Measurements from ENCODE around the gene TMBIM4.
A peak's percentile ranks its signal among the peaks of the same experiment; 100 is the strongest.
"Not testable (repeated sequence)": the region's sequence is repeated elsewhere in the genome, so short reads cannot be mapped to it uniquely, and the experiment has no call there.

The TMBIM4 gene, protein sequence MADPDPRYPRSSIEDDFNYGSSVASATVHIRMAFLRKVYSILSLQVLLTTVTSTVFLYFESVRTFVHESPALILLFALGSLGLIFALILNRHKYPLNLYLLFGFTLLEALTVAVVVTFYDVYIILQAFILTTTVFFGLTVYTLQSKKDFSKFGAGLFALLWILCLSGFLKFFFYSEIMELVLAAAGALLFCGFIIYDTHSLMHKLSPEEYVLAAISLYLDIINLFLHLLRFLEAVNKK

DNA sequence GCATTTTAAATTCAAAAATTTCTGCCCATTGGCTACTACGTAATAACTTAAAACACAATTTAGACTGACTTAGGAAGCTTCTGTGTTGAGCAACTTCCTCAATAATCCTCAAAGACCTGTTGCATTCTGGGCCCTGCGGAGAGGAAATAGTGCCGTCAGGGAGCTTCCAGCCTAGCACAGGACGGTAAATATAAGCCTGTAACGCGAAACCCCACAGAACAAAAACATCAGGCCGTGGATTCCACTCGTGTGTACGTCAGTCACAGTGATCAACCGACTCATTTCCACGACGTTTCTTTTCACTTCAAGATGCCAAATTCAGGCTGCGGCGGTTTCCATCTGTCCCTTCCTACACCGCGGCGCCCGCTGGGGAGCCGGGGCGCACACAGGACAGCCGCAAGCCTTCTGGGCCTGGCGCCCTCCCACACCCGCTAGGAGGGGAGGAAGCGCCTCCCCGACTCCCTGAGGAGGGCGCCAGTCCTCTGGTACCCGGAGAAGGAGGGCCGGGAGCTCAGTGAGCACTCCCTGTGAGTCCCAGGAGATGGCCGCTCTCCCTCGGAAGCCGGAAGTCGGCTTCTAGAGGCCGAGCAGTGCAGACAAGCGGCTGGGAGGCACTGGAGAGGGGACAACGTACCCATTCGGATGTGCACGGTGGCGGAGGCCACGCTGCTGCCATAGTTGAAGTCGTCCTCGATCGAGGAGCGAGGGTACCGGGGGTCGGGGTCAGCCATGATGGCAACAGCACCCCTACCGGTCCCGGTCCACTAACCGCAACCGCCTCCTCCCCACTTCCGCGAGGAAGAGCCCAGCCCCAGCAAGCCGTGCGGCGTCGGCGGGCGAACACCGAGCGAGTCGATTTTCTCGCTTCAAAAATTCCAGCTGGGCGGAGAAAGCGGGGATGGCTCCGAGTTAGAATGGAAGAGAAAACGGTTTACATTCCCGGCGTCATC is at the start of gene TMBIM4:
Gene TMBIM4 (minus strand): TSS at position 776 of the 950 bp plus-strand sequence. CDS start 45 bp downstream, at position 731.
- DNase-seq, result peak; percentile 85

DNA sequence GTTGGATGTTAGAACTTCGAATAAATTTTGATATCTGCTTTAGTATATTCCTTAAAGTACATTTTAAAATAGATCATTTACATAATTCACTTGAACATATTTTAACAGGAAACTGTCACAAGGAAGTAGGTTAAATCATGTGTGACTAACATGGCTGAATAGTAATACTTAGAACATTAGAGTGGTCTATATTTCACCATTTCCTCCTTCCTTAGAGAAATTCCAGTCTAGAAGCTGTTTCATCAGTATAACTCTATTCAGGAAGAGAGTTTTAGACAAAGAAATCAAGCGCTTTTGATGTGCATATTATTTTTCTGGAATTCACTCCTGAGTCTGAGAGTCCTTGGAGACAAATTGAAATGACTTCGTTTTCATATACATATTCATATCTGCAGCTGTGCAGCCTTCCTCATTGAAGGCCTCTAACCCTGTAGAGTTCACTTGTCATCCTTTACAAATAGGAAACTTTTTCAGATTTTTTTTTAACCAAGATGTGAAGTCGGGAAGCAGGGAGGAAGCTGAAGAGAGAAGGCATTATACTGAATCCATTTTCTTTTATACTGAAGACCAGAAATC is 47.6 kb upstream of the TMBIM4 start:
- DNase-seq, result no peak

DNA sequence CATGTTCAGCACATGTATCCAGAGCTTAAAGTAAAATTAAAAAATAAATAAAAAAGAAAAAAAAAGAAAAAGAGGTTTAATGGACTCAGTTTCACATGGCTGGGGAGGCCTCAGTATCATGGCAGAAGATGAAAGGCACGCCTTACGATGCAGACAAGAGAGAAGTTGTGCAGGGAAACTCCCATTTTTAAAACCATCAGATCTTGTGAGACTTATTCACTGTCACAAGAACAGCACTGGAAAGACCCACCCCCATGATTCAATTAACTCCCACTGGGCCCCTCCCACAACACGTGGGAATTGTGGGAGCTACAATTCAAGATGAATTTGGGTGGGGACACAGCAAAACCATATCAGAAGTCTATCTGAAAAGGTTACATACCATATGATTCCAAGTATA is 43.2 kb upstream of the TMBIM4 start:
- DNase-seq, result not testable (repeated sequence)

DNA sequence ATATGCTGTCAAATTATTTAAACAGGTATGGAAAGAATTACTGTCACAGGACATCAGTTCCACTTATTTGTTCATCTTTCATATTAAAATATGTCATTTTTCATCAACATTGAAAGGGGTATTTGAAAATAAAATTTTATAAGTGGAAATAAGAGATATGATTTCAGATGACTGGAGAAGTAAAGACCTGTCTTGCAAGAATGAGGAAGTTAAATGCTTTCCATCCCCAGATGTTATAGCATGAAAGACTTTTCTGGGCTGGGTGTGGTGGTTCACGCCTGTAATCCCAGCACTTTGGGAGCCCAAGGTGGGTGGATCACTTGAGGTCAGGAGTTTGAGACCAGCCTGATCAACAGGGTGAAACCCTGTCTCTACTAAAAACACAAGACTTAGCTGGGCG is 41.8 kb upstream of the TMBIM4 start:
- DNase-seq, result not testable (repeated sequence)

DNA sequence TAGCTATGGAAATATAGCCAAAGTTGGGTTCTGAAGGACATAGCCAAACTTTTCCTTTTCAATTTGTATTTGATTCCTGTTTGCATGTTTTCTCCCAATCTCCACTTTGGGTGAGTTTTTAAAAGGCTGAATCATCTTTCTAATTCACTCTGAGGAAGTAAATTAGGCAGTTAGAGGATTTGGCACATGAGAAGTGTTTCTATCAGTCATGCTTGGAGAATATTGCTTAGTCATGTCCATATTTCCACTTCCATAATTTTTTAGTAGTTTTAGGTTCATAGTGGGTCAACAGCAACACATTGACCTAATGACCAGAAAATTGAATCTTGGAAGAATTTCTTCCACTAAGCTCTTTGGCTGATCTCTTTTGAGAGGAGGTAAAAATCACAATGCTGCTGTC is 41.0 kb upstream of the TMBIM4 start:
- DNase-seq, result no peak

DNA sequence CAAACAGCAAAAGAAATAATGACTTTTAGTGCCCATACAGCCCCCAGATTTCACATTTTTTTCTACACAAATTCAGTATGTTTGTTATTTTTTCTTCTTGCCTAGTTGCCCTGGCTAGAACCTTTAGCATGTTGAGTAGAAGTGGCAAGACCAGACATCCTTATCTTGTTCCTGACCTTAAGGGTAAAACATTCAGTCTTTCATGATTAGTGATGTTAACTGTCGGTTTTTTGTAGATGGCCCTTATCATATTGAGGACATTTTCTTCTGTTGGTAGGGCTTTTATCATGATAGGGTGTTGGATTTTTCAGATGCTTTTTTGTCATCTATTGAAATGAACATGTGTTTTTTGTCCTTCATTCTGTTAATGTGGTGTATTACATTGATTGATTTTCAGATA is 36.3 kb upstream of the TMBIM4 start:
- DNase-seq, result no peak

DNA sequence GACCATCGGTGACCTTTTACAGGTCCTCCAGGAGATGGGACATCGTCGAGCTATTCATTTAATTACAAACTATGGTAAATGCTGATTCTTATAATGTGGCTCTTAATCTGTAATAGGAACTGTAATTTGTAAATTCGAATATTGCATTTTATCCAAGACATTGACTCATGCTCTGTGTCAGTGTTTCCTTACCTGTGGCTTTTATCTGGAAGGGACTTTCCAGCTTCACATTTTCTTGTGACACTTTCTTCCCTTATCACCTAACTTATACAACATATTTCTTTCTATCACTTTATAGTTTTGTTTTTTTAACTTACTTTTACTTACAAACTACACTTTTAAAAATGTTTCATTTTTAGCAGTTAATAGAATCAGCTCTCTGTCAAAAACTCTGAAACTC is 34.0 kb upstream of the TMBIM4 start:
- no peak for DNase-seq

DNA sequence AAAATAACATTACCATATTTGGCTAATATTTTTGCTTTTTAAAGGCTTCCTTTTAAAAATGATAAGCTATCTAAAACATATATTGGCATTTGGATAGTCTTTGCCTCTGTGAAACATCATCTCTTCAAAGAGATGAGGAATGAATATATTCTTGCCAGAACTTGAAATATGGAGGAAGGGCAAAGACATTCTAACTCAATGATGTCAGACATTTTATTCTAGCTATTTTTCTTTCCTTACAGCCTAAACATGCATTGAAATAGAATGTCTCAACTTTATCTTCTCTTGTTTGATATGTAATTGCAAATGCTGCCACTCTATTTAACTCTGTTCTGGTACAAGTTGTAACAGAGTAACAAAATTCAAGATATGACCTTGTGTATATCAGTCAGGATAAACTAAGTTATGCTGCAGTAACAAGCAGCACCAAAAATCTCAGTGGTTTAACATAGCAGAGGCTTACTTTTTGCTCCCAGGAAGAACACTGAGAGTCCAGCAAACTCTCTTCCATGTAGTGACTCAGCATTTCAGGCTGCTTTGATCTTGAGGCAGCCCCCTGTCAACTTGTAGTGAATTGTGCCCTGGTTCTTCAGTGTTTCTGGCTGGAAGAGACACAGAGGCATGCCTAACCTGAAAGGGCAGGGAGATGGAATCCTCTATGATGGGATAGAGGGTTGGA is 30.2 kb upstream of the TMBIM4 start:
- no peak for DNase-seq

DNA sequence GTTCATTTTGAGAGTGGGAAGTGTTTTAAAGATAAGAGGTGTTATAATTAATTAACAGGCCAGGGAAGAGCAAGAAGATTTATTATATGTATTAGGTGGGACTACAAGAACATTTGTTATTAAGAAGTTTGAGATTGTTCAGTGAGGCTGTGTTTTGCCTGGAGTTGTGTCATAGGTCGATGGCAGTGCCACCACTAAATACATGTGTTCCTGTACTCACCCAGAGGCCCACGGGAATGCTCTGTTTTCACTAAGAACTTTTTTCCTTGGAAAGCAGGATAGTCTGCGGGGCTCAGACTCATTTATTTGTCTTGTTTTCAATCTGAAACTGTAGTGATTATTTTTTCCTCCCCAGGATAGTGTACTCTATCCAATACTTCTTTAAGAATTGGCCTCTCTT is 29.3 kb upstream of the TMBIM4 start:
- no peak for DNase-seq

DNA sequence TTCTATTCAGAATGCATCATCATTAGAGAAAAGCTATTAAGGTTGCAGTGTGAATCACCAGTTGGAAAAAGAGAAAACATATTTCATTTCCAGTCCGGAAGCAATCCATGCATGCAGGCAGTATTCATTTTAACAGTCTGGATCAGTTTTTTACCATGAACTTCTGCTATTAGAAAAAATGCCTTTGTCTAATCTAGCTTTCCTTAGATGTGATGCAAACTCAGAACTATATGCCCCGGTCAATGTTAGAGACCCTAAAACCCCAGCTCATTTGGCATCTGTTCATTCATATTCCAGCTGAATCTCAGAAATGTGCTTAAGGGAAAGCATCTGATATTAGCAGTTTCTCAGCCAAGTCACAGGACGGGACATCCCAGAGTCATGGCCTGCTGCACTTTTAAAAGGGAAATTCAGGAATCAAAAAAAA is 27.7 kb upstream of the TMBIM4 start:
- no peak for DNase-seq

DNA sequence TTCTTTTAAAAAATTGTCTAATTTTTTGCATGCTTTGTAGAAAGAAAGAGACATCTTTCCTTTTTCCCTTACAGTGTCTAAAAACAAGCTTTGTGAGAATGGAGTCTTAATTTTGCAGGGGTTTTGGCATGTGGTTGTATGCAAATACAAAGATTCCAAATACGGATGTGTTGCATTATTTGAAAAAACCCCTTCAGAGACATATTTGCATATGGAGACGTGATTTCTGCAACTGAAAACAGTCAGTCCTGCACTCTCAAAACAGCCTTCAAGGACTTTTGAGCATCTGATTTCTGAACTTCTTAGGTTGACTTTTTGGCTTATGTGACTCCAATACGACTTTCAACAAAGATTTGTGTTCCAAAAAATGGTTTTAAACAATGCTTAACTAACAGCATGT is 27.0 kb upstream of the TMBIM4 start:
- DNase-seq, result no peak

DNA sequence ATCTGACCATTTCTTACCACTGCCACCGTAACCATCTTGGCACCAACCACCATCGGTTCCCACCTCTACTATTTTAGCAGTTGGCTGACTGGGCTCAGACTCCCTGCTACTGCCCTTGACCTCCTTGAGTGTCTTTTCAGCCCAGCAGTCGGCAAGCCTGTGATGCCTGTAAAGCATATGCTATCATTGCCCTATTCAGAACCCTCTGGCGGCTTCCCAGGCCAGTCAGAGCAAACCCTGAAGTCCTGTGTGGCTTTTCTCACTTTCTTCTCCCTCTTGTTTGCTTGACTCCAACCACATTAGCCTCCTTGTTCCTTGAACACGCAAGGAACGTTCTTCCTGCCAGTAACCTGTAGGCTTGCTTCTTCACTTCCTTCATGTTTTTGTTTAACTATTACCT is 25.4 kb upstream of the TMBIM4 start:
- no peak for DNase-seq

DNA sequence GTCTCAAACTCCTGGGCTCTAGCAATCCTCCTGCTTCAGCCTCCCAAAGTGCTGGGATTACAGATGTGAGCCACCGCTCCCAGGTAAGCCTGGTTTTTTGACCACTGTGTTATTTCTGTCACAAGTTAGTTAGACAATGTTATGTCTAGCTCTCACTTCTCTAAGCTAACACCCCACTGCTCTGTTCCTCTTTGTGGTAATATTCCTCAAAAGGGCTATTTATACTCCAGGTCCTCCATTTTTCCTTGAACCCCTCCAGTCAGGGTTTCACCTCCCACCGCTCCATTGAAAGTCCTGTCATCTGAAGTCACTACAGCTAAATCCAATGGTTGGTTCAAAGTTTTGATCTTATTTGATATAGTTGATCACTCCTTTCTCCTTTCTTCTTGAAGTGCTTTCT is 24.3 kb upstream of the TMBIM4 start:
- no peak for DNase-seq

DNA sequence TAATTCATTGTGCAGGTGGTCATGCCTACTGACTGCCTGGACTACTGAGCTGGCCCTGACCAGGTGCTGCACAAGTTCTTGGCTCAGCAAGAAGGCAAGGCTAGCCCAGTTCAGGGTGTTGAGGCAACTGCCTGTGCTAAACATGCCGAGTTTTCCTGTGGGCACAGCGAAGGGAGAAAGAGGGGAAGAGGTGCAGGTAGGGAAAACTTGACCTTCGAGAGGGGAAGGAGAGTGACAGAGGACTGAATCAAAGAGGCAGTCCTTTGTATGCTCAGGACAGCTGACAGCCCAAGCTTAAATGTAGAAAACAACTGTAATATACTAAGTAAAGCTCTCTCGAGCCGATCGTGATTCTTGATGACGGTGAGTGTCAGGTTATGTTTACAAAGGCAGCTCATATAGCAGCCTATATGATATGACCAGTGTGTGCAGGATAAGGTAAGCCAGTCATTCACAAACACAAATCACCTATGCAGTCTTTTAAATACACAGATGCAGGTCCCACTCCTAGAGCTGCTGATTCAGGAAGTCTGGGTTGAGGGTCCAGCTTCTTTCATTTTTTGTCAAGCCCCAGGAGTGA is 21.8 kb upstream of the TMBIM4 start:
- no peak for DNase-seq

DNA sequence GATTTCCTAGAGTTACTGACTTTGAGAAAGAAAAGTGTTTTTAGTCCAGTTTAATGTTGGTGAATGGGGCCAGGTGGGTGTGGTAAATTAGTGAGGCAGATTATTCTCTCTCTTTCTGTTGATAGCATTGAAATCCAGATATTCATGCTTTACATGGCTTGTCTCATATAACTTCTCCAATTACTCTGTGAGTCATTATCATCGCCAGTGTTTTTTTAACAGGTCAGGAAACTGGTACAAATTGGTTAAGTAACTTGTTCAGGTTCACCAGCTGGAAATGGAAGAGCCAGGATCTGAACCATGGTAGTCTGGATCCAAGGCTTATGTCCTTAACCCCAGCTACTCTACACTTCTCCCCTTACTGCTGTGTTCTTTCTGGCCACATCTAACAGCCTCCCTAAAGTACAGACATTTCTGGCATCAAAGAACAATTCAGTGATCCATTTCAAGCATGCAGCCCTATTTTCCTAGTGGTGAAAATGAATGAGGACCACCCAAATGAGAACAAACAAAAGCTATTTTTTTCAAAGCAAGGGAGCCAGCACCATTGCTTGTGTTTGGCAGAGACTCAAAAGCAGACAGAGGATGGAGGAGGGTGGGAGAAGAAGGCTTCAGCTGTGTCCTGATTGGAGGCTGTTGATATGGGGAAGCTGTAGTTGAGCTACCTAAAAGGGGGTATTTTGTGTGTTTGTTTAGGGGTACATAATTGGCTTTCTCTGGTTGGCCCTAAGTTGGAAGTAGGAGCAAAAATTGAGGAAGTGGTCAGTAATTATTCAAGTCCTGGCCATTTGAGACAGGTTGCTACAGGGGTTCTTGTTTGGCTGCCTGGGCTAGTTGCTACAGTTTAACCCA is 20.9 kb upstream of the TMBIM4 start:
- no peak for DNase-seq

DNA sequence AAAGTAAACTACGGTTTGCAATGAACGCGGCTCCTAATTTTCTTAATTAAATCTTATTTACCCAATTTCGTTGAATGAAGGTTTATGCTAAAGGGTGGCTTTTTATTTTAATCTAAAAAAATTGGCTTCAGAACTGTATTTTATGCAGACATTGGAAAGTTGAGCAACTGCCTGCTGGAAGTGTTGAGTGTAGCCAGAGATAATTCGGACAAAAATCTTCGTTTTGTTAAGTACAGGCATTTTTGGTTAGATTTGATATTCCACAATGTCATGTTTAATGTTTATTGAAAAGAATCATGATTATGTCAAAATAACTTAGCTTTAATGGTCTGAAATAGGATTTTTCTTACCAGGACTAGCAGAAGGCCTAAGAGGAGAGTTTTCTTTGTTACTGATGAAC is 20.1 kb upstream of the TMBIM4 start:
- no peak for DNase-seq

DNA sequence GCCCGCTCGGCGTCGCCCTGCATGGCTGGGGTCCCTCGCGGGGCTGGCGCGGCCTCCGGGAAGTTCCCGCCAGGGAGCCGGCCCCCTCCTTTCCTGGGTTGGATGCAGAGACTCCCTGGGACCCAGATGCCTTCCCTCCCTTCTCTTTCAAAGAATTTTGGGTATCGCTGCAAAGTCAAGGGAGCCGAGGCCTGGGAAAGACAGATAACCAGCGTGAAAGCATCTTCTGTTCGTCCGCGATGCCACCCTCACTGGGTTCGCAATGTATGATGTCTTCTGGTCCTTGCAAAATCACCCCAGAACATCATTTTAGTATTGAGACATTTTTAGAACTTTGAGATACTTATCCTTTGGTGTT is 19.7 kb upstream of the TMBIM4 start:
- no peak for DNase-seq

DNA sequence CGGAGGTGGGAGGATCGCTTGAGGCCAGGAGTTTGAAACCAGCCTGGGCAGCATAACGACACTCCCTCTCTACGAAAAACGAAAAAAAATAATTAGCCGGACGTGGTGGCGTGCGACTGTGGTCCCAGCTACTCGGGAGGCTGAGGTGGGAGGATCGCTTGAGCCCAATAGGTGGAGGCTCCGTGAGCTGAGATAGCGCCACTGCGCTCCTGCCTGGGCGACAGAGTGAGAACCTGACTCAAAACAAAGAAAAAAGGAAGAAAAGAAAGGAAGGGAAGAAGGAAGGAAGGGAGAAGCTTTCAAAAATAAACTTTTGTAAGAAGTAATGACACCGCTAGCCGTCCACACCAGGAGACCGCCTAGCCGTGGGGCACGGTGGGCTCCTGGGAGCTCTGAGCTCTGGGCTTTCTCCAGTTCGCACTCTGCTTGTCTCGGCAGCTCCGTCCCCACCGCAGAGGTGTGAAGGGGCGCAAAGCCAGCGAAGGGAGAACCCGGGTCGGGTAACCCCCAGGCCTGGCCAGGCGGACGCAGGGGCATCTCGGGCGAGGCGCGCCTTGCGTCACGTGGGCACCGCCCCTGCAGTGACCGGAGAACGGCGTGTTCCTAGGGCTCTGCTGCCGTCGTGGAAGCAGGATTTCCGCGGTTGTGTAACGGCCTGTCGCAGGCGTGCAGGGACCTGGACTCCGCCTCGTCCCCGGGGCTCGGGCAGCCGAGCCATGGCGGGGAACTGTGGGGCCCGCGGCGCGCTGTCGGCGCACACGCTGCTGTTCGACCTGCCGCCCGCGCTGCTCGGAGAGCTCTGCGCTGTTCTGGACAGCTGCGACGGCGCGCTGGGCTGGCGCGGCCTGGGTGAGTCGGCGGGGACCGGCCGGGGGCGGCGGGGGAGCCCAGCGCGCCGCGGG is 19.0 kb upstream of the TMBIM4 start, which contains the start of gene IRAK3:
Gene IRAK3 (plus strand): TSS at position 631 of the 902 bp plus-strand sequence. CDS start 86 bp downstream, at position 717.
- peak; percentile 82 for DNase-seq

DNA sequence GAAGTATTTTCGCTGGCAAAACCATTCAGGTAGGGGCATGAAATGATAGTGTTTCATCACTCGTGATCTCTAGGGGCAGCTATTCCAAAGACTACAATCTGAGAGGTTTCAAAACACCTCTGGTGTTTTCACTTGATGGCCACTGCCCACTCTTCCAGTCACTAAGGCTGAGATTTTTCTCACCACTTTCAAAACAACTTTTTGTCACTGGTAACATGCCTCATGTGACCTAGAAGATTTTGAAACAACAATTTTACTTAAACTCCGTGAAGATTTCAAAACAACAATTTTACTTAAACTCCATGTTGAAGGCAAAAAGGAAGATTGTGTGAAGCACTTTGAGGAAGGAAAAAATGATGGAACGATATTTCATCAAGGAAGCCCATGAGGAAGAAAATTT is 18.0 kb upstream of the TMBIM4 start:
- no peak for DNase-seq

DNA sequence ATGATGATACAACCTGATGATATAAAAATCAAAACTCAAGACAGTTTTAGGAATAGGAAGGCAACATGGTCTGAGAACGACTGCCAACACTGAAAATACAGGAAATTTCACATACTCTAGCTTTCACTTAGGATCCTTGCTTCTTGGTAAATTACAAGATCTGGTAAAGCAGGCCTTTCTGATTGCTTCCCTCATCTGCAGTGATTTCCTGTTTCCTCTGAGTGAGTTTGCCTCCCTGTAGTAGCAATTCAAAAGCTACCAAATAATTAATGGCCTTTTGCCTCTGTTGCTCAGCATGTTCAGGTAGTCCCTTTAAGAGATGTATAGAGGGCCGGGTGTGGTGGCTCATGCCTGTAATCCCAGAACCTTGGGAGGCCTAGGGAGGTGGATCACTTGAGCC is 17.2 kb upstream of the TMBIM4 start:
- no peak for DNase-seq

DNA sequence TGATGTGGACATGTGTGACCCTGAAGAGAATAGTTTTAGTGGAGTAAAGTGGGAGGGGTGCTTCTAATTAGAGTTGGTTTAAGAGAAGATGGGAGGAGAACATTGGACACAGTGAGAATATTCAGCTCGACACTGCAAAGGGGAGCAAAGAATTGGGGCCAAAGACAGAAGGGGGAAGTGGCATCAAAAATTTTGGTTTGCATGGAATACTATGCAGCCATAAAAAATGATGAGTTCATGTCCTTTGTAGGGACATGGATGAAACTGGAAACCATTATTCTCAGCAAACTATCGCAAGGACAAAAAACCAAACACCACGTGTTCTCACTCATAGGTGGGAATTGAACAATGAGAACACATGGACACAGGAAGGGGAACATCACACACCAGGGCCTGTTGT is 15.0 kb upstream of the TMBIM4 start:
- DNase-seq, result not testable (repeated sequence)

All from CD4-positive, alpha-beta T cell treated with Interferon gamma for 1 hour (primary cell).